ENCODE measurements around the gene GPR33.
"Not testable (repeated sequence)": the region's sequence is repeated elsewhere in the genome, so short reads cannot be mapped to it uniquely, and the experiment has no call there.

GRCh38 chr14:31462450-31462849 is 25.4 kb downstream of the GPR33 start:
- TF ChIP-seq, protein P1, sequence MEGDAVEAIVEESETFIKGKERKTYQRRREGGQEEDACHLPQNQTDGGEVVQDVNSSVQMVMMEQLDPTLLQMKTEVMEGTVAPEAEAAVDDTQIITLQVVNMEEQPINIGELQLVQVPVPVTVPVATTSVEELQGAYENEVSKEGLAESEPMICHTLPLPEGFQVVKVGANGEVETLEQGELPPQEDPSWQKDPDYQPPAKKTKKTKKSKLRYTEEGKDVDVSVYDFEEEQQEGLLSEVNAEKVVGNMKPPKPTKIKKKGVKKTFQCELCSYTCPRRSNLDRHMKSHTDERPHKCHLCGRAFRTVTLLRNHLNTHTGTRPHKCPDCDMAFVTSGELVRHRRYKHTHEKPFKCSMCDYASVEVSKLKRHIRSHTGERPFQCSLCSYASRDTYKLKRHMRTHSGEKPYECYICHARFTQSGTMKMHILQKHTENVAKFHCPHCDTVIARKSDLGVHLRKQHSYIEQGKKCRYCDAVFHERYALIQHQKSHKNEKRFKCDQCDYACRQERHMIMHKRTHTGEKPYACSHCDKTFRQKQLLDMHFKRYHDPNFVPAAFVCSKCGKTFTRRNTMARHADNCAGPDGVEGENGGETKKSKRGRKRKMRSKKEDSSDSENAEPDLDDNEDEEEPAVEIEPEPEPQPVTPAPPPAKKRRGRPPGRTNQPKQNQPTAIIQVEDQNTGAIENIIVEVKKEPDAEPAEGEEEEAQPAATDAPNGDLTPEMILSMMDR (IDR thresholded peaks at IDR 0.05): not testable (repeated sequence)
- TF ChIP-seq EP300 (IDR thresholded peaks at IDR 0.05): not testable (repeated sequence)
